ENCODE measurements around the gene PPID.
A peak's percentile ranks its signal among the peaks of the same experiment; 100 is the strongest.

The PPID gene

GRCh38 chr4:158682066-158682465 is 41.1 kb downstream of the PPID start:
- no peak for TF ChIP-seq CTCF (IDR thresholded peaks at IDR 0.05; ENCODE audit: borderline replicate concordance, control extremely low read depth, extremely low read depth, insufficient read depth, missing control alignments)
- in situ Hi-C loops (cut with MboI; ENCODE audit: low sequenced_read_pairs, unreplicated experiment) = no loop called here
- no peak for DNase-seq (ENCODE audit: low spot score)

- in situ Hi-C loops (cut with MboI; ENCODE audit: low sequenced_read_pairs, unreplicated experiment) = no loop called here
- DNase-seq (ENCODE audit: low spot score) = no peak
- no peak for TF ChIP-seq CTCF (IDR thresholded peaks at IDR 0.05; ENCODE audit: borderline replicate concordance, control extremely low read depth, extremely low read depth, insufficient read depth, missing control alignments)
These were observed 41.6 kb downstream of the PPID start for GRCh38 chr4:158681629-158682028.

GRCh38 chr4:158678767-158679166 is 44.4 kb downstream of the PPID start:
- no peak for DNase-seq (ENCODE audit: low spot score)
- in situ Hi-C loops (cut with MboI; ENCODE audit: low sequenced_read_pairs, unreplicated experiment) = no loop called here
- TF ChIP-seq CTCF (IDR thresholded peaks at IDR 0.05; ENCODE audit: borderline replicate concordance, control extremely low read depth, extremely low read depth, insufficient read depth, missing control alignments) = no peak

- TF ChIP-seq CTCF (IDR thresholded peaks at IDR 0.05; ENCODE audit: borderline replicate concordance, control extremely low read depth, extremely low read depth, insufficient read depth, missing control alignments) = no peak
- in situ Hi-C loops (cut with MboI; ENCODE audit: low sequenced_read_pairs, unreplicated experiment) = no loop called here
- no peak for DNase-seq (ENCODE audit: low spot score)
These were observed 47.1 kb downstream of the PPID start for GRCh38 chr4:158676076-158676475.

GRCh38 chr4:158673633-158674032 is 49.6 kb downstream of the PPID start:
- in situ Hi-C loops (cut with MboI; ENCODE audit: low sequenced_read_pairs, unreplicated experiment) = no loop called here
- no peak for DNase-seq (ENCODE audit: low spot score)
- no peak for TF ChIP-seq CTCF (IDR thresholded peaks at IDR 0.05; ENCODE audit: borderline replicate concordance, control extremely low read depth, extremely low read depth, insufficient read depth, missing control alignments)

GRCh38 chr4:158671915-158672806 is 51.0 kb downstream of the PPID start, which contains the start of gene ETFDH:
ETFDH (plus strand) TSS chr4:158672296; CDS start chr4:158672457, 161 bp downstream.
- DNase-seq (ENCODE audit: low spot score) = peak; percentile 95
- in situ Hi-C loops (cut with MboI; ENCODE audit: low sequenced_read_pairs, unreplicated experiment) = no loop called here
- peak; percentile 89 for TF ChIP-seq CTCF (IDR thresholded peaks at IDR 0.05; ENCODE audit: borderline replicate concordance, control extremely low read depth, extremely low read depth, insufficient read depth, missing control alignments)

Data from GM13976 (cell line).